Activated T-cell treated with anti-CD3 and anti-CD28 coated beads, Interleukin-2, amount 50 U/mL, for 1 hour (primary cell): ENCODE measurements around the gene DNM1.

Source experiments
- DNase-seq: peaks from one replicate; pipeline ENCODE4 v3.0.0-alpha.2; 2020

Gene DNM1

GRCh38 chr9:128280084-128280622 is 77.0 kb downstream of the DNM1 start:
- DNase-seq: no peak

DNA sequence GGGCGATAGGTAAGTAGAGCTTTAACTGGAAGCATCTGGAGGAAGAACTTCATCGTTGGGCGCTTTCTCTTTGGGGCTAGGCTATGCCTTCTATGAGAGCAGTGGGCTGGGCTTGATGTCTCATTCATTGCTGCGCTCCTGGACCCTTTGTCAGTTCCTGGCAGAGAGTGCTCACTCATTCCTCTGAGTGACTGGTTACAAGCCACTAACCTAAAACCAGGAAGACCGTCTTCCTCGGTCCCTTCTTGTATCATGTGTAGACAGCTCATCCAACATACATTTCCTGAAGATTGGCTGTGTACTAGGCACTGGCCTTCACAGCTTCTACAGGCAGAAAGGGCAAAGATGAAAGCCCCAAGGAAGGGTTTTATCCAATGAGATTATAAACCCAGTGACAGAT is 79.3 kb downstream of the DNM1 start:
- no peak for DNase-seq

DNA sequence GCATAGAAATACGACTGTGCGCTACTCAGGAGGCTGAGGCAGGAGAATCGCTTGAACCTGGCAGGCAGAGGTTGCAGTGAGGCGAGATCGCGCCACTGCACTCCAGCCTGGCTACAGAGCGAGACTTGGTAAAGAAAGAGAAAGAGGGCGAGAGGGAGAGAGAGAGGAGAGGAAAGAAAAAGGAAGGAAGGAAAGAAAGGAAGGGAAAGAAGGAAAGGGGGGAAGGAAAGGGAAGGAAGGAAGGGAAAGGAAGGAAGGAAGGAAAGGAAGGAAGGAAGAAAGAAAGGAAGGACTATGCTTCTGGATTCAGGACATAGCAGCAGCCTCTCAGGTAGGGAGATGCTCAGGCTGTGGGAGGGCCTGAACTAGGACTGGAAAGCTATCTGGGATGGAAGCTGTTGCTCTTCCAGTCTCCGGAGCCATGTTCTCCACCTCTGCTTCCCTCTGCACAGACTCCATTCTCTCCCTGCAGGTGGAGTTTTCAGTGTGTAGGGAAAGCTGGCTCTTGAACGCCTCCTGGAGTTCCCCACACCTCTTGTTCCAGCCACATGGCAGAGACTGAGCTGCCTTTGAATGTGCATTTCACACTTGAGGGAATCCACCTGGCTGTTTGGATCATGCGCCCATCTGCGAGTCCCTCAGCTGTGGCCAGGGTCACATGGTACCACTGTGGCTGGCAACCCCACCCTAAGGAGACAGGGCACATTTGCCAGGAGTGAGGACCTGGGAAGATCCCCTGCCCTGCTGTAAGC is 82.0 kb downstream of the DNM1 start:
- DNase-seq: no peak

DNA sequence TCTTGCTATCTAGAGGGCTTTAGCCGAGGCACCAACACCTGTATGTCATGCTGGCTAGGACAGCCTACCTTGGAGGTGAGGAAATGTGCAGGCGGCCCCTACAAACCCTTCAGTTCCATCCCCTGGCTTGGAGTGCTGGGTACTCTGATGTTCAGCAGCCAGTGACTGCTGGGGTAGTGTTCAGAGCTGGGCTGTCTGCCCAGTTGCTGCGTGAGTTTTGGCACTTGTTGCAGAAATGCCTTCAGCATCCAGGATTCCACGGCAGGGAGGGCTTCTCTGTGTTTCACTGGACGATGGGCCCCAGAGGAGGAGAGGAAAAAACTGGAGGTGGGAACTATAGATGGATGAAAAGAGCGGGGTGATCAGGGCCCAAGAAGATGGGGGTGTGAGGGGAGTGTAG is 83.3 kb downstream of the DNM1 start:
- DNase-seq: no peak

- no peak for DNase-seq
Observed at GRCh38 chr9:128288273-128289004, 85.3 kb downstream of the DNM1 start.

- DNase-seq: no peak
Observed at GRCh38 chr9:128292009-128292408, 88.8 kb downstream of the DNM1 start.

GRCh38 chr9:128293091-128293490 is 89.9 kb downstream of the DNM1 start:
- no peak for DNase-seq

DNA sequence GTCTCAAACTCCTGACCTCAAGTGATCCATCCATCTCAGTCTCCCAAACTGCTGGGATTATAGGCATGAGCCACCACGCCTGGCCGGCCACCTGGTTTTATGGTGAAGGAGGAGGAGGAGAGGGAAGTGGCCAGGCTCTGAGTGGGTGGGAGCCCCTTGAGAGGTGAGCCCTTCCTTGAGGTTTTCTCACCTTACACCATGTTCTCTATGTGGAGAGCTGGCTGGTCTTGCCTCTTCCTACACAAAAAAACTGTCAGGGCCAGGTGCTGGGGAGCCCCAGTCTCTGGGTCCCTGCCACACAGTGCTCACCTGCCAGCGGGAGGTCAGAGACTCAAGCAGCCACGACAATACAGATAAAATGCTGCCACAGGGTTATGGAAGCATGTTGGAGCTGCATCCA is 91.0 kb downstream of the DNM1 start:
- no peak for DNase-seq

- no peak for DNase-seq
Observed at GRCh38 chr9:128296340-128297220, 93.4 kb downstream of the DNM1 start.

DNA sequence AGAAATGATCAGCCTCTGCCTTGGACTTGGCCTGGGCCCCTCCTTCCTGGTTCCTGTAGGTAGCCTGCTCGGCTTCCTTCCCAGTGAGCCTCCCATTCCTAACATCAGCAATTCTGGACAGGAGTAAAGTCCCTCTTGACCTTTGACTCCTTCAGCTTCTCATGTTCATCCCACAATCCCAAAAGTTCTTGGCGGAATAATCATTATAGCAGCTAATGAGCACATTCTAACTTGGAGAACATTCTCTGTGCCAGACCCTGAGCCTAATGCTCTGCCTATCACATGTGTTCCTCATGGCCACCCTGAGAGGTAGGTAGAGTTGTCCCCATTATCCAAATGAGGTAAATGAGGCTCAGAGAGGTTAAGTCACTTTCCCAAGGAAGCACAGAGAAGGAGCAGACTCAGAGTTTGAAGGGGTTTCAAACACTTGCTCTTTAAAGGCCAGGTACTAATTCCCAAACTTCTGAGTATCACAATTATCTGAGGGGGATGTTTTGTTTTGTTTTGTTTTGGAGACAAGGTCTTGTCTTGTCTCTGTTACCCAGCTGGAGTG is 94.1 kb downstream of the DNM1 start:
- DNase-seq: no peak

DNA sequence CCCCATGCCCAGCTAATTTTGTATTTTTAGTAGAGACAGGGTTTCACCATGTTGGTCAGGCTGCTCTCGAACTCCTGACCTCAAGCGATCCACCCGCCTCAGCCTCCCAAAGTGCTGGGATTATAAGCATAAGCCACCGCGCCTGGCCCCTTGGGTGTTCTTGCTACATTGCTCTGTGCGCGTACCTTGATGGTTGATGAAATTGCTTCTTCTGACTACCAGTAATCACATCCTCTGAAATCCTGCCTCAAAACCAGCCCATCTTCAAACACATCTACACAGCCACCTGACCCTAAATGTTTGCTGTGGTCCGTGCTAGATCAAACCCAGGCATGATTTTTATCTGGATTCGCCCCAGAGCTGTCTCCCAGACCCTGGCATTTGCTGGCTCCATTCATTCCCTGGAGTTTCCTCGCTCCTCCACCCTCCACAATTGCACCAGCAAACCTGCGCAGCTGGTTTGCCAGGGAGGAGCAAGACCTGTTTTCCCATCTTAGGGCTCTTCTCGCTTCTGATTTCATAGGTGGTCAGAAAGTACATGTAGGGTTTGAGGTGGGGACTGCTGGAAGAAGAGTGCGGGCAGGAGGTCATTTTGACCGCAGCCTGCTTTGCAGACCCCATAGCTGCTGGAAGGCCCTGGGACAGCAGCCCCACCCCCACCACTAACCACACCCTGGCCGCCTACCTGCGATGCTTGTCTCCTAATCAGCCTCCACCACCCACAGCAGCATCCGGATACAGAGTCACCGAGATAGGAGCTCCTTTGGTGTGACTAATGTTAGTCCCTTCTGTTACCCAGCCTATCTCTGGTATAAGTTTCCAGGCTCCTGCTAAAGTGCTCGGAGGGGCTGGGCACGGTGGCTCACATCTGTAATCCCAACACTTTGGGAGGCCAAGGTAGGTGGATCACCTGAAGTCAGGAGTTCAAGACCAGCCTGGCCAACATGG is 95.6 kb downstream of the DNM1 start:
- no peak for DNase-seq

DNA sequence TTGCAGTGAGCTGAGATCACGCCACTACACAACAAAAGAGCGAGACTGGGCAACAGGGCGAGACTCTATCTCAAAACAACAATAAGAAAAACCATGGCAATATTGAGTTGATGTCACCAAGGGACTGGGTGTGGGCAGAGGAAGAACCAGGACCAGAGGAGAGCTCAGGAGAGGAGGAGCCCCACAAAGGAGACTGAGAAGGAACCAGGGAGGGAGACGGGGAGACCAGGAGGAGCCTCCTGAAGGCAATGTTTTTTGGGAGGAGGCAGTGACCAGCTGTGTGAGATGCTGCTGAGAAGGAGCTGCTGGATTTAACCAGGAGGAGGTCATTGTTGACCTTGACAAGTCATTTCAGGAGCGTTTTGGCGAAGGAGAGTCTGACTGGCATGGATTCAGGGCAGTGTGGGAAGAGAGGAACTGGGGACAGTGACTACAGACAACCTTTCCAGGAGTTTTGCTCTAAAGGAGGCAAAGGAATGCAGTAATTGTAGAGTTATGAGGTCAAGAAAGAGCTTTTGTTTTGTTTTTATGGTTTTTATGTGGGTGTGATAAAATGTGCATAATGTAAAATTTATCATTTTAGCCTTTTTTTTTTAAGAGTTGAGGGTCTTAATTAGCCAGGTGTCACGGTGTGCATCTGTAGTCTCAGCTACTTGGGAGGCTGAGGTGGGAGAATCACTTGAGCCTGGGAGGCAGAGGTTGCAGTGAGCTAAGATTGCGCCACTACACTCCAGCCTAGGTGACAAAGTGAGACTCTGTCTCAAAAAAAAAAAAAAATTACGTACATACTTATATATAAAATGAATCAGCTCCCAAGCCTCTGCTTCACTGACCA is 101.2 kb downstream of the DNM1 start:
- DNase-seq: no peak
